GM18502 (cell line): ENCODE measurements around the gene TTC12.

Experiments
- ATAC-seq: cut with Tn5 transposase; IDR thresholded peaks from one replicate; pipeline ENCODE4 v1.9.1; 2021; ENCODE audit warnings: mild to moderate bottlenecking; ENCODE audit not compliant: unreplicated experiment, poor library complexity

TTC12 gene

GRCh38 chr11:113397821-113398220, 83.4 kb downstream of the TTC12 start:
- no peak for ATAC-seq

GRCh38 chr11:113398669-113399430, 84.5 kb downstream of the TTC12 start:
- no peak for ATAC-seq

- no peak for ATAC-seq
Measured at GRCh38 chr11:113400631-113401230, 86.3 kb downstream of the TTC12 start.

GRCh38 chr11:113401718-113402117, 87.3 kb downstream of the TTC12 start:
- ATAC-seq, result no peak

- ATAC-seq, result no peak
Measured at GRCh38 chr11:113404859-113405430, 90.6 kb downstream of the TTC12 start.

- ATAC-seq, result no peak
Measured at GRCh38 chr11:113405724-113406478, 91.5 kb downstream of the TTC12 start.

- ATAC-seq, result no peak
Measured at GRCh38 chr11:113407163-113407562, 92.8 kb downstream of the TTC12 start.

GRCh38 chr11:113408206-113408605, 93.8 kb downstream of the TTC12 start:
- ATAC-seq, result no peak

- no peak for ATAC-seq
Measured at GRCh38 chr11:113408887-113409286, 94.5 kb downstream of the TTC12 start.

GRCh38 chr11:113409526-113409925, 95.1 kb downstream of the TTC12 start:
- ATAC-seq, result no peak

GRCh38 chr11:113410414-113411135, 96.2 kb downstream of the TTC12 start:
- no peak for ATAC-seq

- no peak for ATAC-seq
Measured at GRCh38 chr11:113411536-113411935, 97.2 kb downstream of the TTC12 start.

- no peak for ATAC-seq
Measured at GRCh38 chr11:113412675-113413074, 98.3 kb downstream of the TTC12 start.

- ATAC-seq, result no peak
Measured at GRCh38 chr11:113415343-113415742, 101.0 kb downstream of the TTC12 start.
